Heart right ventricle (tissue), 16 donors: ENCODE measurements around the gene TNS3. TPM values are rescaled to one million over a fixed set of nuclear protein-coding genes. Genes with fewer than 3 reads are reported as not detected.
A peak's percentile ranks its signal among the peaks of the same experiment; 100 is the strongest.

Experiments
- ATAC-seq, 8 donors: fragments of 200-7000 bp; cut with Tn5 transposase; one replicate each; pipeline ENCODE4 v1.9.1; 2020; ENCODE audit warnings: mild to moderate bottlenecking in 8 of 8, moderate library complexity in 8 of 8, moderate number of reproducible peaks in 1 of 8
- DNase-seq, 2 donors: peaks; one replicate each; pipeline ENCODE4 v3.0.0-alpha.2; 2020
- H3K27ac ChIP-seq, 10 donors: fragments of 200-600 bp; sonication (generic) in 2 of 10; one replicate each; pipeline versions ENCODE4 v1.5.0 to v1.8.0; 2020 to 2022; ENCODE audit warnings: mild to moderate bottlenecking in 3 of 10
- H3K27me3 ChIP-seq, 7 donors: fragments of 200-600 bp; one replicate each; pipeline ENCODE4 v1.8.0; 2021 to 2022; ENCODE audit warnings: mild to moderate bottlenecking in 2 of 7
- H3K36me3 ChIP-seq, 9 donors: fragments of 200-600 bp; sonication (generic) in 1 of 9; one replicate each; pipeline versions ENCODE4 v1.5.0 to v1.8.0; 2020 to 2022; ENCODE audit warnings: mild to moderate bottlenecking in 2 of 9
- H3K4me1 ChIP-seq, 9 donors: fragments of 200-600 bp; sonication (generic) in 1 of 9; one replicate each; pipeline versions ENCODE4 v1.5.0 to v1.8.0; 2020 to 2022; ENCODE audit warnings: mild to moderate bottlenecking in 4 of 9
- H3K4me3 ChIP-seq, 10 donors: fragments of 200-600 bp; sonication (generic) in 2 of 10; one replicate each; pipeline versions ENCODE4 v1.5.0 to v1.8.0; 2020 to 2022; ENCODE audit warnings: mild to moderate bottlenecking in 7 of 10, moderate library complexity in 2 of 10
- H3K9me3 ChIP-seq, 11 donors: fragments of 200-600 bp in 10 of 11; sonication (generic) in 2 of 11; one replicate each; pipeline versions ENCODE4 v1.5.0 to v1.8.0; 2013 to 2022; ENCODE audit warnings: mild to moderate bottlenecking in 2 of 11, control low read depth in 1 of 11, moderate library complexity in 1 of 11
- CTCF ChIP-seq, 9 donors: fragments of 200-600 bp; sonication (generic) in 2 of 9; IDR thresholded peaks; one replicate each; pipeline versions ENCODE4 v1.5.0 to v1.8.0; 2021 to 2022; ENCODE audit warnings: antibody characterized with exemption in 9 of 9, mild to moderate bottlenecking in 5 of 9, moderate library complexity in 1 of 9
- WGBS, 2 donors: extraction: QIAGEN DNeasy Blood & Tissue Kit; methylation state at CpG; one replicate each; pipeline ENCODE4 v1.1.7; 2013; ENCODE audit warnings: inconsistent platforms in 1 of 2; 5-methylcytosine and 5-hydroxymethylcytosine counted together
- intact Hi-C, 10 donors: fragments of 100-400 bp; cut with DNase I; formaldehyde crosslinking; loops; one replicate each; pipeline versions ENCODE4 v1.11.1 to v1.14.2; 2022
- polyA plus RNA-seq, 2 donors: library from polyadenylated mRNA; stranded (reverse); fragments of 200-250 nt; gene quantifications; one replicate each; pipeline ENCODE4 v1.2.3, GENCODE V29; 2013
- total RNA-seq, 10 donors: library from RNA; stranded (reverse); fragmentation: NEBNext Ultra II Directional in 3 of 10; extraction: Animal tissue kit (Norgen Biotek cat#: 25700) in 3 of 10; gene quantifications; one replicate each; pipeline versions ENCODE4 v1.2.1 to v1.2.4, GENCODE V29; 2021 to 2023
- donor health status: Arrhythmogenic right ventricular cardiomyopathy.
- donor health status: ischemic (EF 13 %, LVEDD 7.1; RV severe dilation, severe dysfunction).
- donor health status: healthy with polysubstance abuse.
- donor health status: DM: no; HTN: yes; CAD: no.
- donor health status: DM: no; HTN: no; CAD: no.
- donor health status: ischemic (EF 25% LVEDD 6.9; RV normal size, moderate dysfunction).
- donor health status: ischemic (EF 25% LVEDD 5.7; RV mildly dilated, moderate dysfunction).
- donor health status: healthy.
- donor health status: DM: yes; HTN: yes; CAD: no.
- donor health status: Ischemic cardiomyopathy.
- donor health status: ischemic (EF 35%, LVEDD 5.7; RV mildly dilated, moderate dysfunction).
- donor health status: nonischemic (EF 11% LVEDD 7.7; RV severe dilation, severe dysfunction).
- donor health status: DM: yes; HTN: yes; CAD: no.
- donor health status: PGD.
- donor health status: ischemic (EF 29% LVEDD 5.4; RV normal size, mild dysfunction).
- donor health status: nonischemic (EF 23%, LVEDD 6.1; RV moderate dilation, normal function).

The TNS3 gene
- total and polyA plus RNA-seq, 12 donors: 6.7 to 74.2 (median 34.0) TPM

GRCh38 chr7:47335557-47336471, 246.1 kb downstream of the TNS3 start:
- H3K27me3 ChIP-seq: no peaks in the 10 kb centered on the region
- ATAC-seq: peak; percentile 72 to 92 (median 88)
- H3K36me3 ChIP-seq: peaks cover 0 to 65% (median 0%) of the 10 kb centered on the region in 9 donors
- no peak overlapping the region for H3K4me3 ChIP-seq
- WGBS, 2 donors: 42 to 43% methylated on average over 10 of the region's 10 CpGs
- peaks cover 2 to 58% (median 36%) of the 10 kb centered on the region in 9 donors for H3K4me1 ChIP-seq
- TF ChIP-seq CTCF (IDR thresholded peaks at IDR 0.05): no peak
- peak; percentile 57 to 74 for DNase-seq
- intact Hi-C loops: loop anchor here in 3 of 10 donors (5.0 to 10.0 kb wide), 5 partner anchors 49 to 69 kb away; no protein-coding TSS in a partner anchor
- peaks cover 0 to 5% (median 0%) of the 10 kb centered on the region in 11 donors for H3K9me3 ChIP-seq
- H3K27ac ChIP-seq: peak overlapping the region; percentile 23 to 82 (median 69)

GRCh38 chr7:47335071-47335470, 246.8 kb downstream of the TNS3 start:
- no peak for TF ChIP-seq CTCF (IDR thresholded peaks at IDR 0.05)
- peak overlapping the region in 8 of 10 donors; percentile 23 to 82 (median 72) for H3K27ac ChIP-seq
- H3K9me3 ChIP-seq: peaks cover 0 to 5% (median 0%) of the 10 kb centered on the region in 11 donors
- H3K36me3 ChIP-seq: peaks cover 0 to 66% (median 0%) of the 10 kb centered on the region in 9 donors
- WGBS, 2 donors: 92% methylated on average over 6 of the region's 6 CpGs
- no peaks in the 10 kb centered on the region for H3K27me3 ChIP-seq
- ATAC-seq (no peak), DNase-seq (no peak)
- H3K4me3 ChIP-seq: no peak overlapping the region
- intact Hi-C loops: loop anchor here in 3 of 10 donors (5.0 to 10.0 kb wide), 5 partner anchors 48 to 68 kb away; no protein-coding TSS in a partner anchor
- H3K4me1 ChIP-seq: peaks cover 2 to 64% (median 36%) of the 10 kb centered on the region in 9 donors

GRCh38 chr7:47333959-47334358, 248.0 kb downstream of the TNS3 start:
- TF ChIP-seq CTCF (IDR thresholded peaks at IDR 0.05): no peak
- peaks cover 11 to 75% (median 47%) of the 10 kb centered on the region in 9 donors for H3K4me1 ChIP-seq
- WGBS, 2 donors: 83 to 88% methylated on average over 2 of the region's 2 CpGs
- H3K36me3 ChIP-seq: peaks cover 0 to 68% (median 0%) of the 10 kb centered on the region in 9 donors
- DNase-seq (no peak), ATAC-seq (no peak)
- intact Hi-C loops: loop anchor here in 1 of 10 donors (10.0 kb wide), 2 partner anchors 59 to 61 kb away; no protein-coding TSS in a partner anchor
- H3K27ac ChIP-seq: peak overlapping the region in 3 of 10 donors; percentile 29 to 57 (median 53)
- peaks cover 0 to 5% (median 0%) of the 10 kb centered on the region in 11 donors for H3K9me3 ChIP-seq
- no peak overlapping the region for H3K4me3 ChIP-seq
- H3K27me3 ChIP-seq: no peaks in the 10 kb centered on the region

GRCh38 chr7:47333554-47333887, 248.4 kb downstream of the TNS3 start:
- no peak for ATAC-seq
- no peak for DNase-seq
- Histone ChIP-seq H3K9me3 (peaks cover 0 to 5% (median 0%) of the 10 kb centered on the region in 11 donors), H3K4me1 (peaks cover 16 to 80% (median 51%) of the 10 kb centered on the region in 9 donors), H3K36me3 (peaks cover 0 to 64% (median 0%) of the 10 kb centered on the region in 9 donors), H3K27me3 (no peaks in the 10 kb centered on the region), H3K27ac (peak overlapping the region in 3 of 10 donors; percentile 24 to 57 (median 53)), H3K4me3 (no peak overlapping the region)
- no peak for TF ChIP-seq CTCF (IDR thresholded peaks at IDR 0.05)
- intact Hi-C loops: loop anchor here in 1 of 10 donors (10.0 kb wide), 2 partner anchors 59 to 61 kb away; no protein-coding TSS in a partner anchor
- WGBS, 2 donors: 69 to 88% methylated on average over 2 of the region's 2 CpGs
